ENCODE results near the gene NLE1.

DNA sequence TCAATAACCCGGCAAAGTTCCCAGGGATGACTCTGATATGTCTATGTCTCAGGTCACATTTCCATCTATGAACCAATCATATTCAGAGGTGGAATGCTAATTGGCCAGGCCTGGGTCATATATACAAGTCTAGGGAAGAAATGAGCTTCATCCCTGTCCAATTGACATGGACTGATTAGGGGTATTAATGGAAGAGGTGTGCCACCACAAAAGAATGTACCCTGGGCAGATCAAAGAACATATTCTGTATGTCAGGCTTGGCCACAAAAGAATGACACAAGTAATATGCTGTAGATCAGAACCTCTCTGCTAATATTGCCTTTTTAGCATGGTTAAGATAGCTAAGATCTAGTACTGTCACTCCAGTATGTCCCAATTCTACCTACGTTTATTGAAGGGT, 45.4 kb upstream of the NLE1 start:
- TF ChIP-seq, protein P1, sequence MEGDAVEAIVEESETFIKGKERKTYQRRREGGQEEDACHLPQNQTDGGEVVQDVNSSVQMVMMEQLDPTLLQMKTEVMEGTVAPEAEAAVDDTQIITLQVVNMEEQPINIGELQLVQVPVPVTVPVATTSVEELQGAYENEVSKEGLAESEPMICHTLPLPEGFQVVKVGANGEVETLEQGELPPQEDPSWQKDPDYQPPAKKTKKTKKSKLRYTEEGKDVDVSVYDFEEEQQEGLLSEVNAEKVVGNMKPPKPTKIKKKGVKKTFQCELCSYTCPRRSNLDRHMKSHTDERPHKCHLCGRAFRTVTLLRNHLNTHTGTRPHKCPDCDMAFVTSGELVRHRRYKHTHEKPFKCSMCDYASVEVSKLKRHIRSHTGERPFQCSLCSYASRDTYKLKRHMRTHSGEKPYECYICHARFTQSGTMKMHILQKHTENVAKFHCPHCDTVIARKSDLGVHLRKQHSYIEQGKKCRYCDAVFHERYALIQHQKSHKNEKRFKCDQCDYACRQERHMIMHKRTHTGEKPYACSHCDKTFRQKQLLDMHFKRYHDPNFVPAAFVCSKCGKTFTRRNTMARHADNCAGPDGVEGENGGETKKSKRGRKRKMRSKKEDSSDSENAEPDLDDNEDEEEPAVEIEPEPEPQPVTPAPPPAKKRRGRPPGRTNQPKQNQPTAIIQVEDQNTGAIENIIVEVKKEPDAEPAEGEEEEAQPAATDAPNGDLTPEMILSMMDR (conservative IDR thresholded peaks at IDR 0.05; ENCODE audit: low read depth, low read length) = no peak
- no peak for TF ChIP-seq EZH2 (IDR thresholded peaks at IDR 0.05; ENCODE audit: borderline replicate concordance, low read depth, low read length, poor library complexity, severe bottlenecking)
